ENCODE results near the gene TBC1D13. TPM values are rescaled to one million over a fixed set of nuclear protein-coding genes. Genes with fewer than 3 reads are reported as not detected.

TBC1D13 gene
- total RNA-seq, 1 experiment from 2014 or later = 21.6 TPM

- TF ChIP-seq ETV6 (CRISPR knock-in tag; IDR thresholded peaks at IDR 0.05) = peak; percentile 74
- TF ChIP-seq ZNF512 (CRISPR knock-in tag; IDR thresholded peaks at IDR 0.05; ENCODE audit: borderline replicate concordance) = no peak
- TF ChIP-seq ZNF317 (CRISPR knock-in tag; IDR thresholded peaks at IDR 0.05; ENCODE audit: borderline replicate concordance, low read depth) = no peak
- no peak for TF ChIP-seq TP53 (CRISPR knock-in tag; IDR thresholded peaks at IDR 0.05)
- TF ChIP-seq ZNF396 (CRISPR knock-in tag; IDR thresholded peaks at IDR 0.05; ENCODE audit: borderline replicate concordance) = no peak
- TF ChIP-seq RORB (CRISPR knock-in tag; IDR thresholded peaks at IDR 0.05) = no peak
- no peak for TF ChIP-seq NFYB (CRISPR knock-in tag; conservative IDR thresholded peaks at IDR 0.05; ENCODE audit: low read depth)
- TF ChIP-seq OVOL2 (CRISPR knock-in tag; IDR thresholded peaks at IDR 0.05; ENCODE audit: borderline replicate concordance) = no peak
- no peak for TF ChIP-seq PRDM15 (CRISPR knock-in tag; IDR thresholded peaks at IDR 0.05)
- TF ChIP-seq IRF2 (CRISPR knock-in tag; IDR thresholded peaks at IDR 0.05; ENCODE audit: borderline replicate concordance, low read depth) = no peak
- no peak; the same call in 1 of the 2 replicates for TF ChIP-seq ZBTB21 (CRISPR knock-in tag; IDR thresholded peaks at IDR 0.05; ENCODE audit: borderline replicate concordance)
- 0 out of 2 replicates have a peak, but pooled peaks have one; percentile 18 for TF ChIP-seq PRRX2 (CRISPR knock-in tag; IDR thresholded peaks at IDR 0.05)
- TF ChIP-seq USF1 (CRISPR knock-in tag; IDR thresholded peaks at IDR 0.05) = no peak
- no peak for TF ChIP-seq JUN (CRISPR knock-in tag; IDR thresholded peaks at IDR 0.05)
- TF ChIP-seq TEAD1 (CRISPR knock-in tag; IDR thresholded peaks at IDR 0.05) = no peak
- no peak for TF ChIP-seq AR (CRISPR knock-in tag; IDR thresholded peaks at IDR 0.05)
- TF ChIP-seq ZNF121 (CRISPR knock-in tag; IDR thresholded peaks at IDR 0.05) = no peak
- 0 out of 2 replicates have a peak, but pooled peaks have one; percentile 38 for TF ChIP-seq ATF6 (CRISPR knock-in tag; IDR thresholded peaks at IDR 0.05)
- peak; percentile 91 for TF ChIP-seq CREM (CRISPR knock-in tag; IDR thresholded peaks at IDR 0.05)
- 0 out of 2 replicates have a peak, but pooled peaks have one; percentile 5 for TF ChIP-seq GTF2I (CRISPR knock-in tag; conservative IDR thresholded peaks at IDR 0.05)
- TF ChIP-seq FOXP4 (CRISPR knock-in tag; IDR thresholded peaks at IDR 0.05) = peak; percentile 49
- TF ChIP-seq E2F1 (CRISPR knock-in tag; IDR thresholded peaks at IDR 0.05) = no peak
- no peak for TF ChIP-seq HMGA2 (CRISPR knock-in tag; IDR thresholded peaks at IDR 0.05)
- TF ChIP-seq ZNF232 (CRISPR knock-in tag; IDR thresholded peaks at IDR 0.05) = no peak; the same call in 1 of the 2 replicates
Observed at GRCh38 chr9:128771745-128772519, 15.1 kb upstream of the TBC1D13 start, which contains the start of gene ZER1 (continued).

Data from WTC11 (cell line).